K562 (cell line): Measurements from ENCODE around the gene TMEM107. TPM values are rescaled to one million over a fixed set of nuclear protein-coding genes. Genes with fewer than 3 reads are reported as not detected.

ENCODE experiments used
- ARHGAP35 ChIP-seq: fragments of 450-650 bp; IDR thresholded peaks from 2 replicates; pipeline ENCODE4 v1.6.1; 2018; ENCODE audit not compliant: partially characterized antibody
- DMBX1 ChIP-seq: fragments of 250-450 bp; sonication (Bioruptor Pico); IDR thresholded peaks from 2 replicates; pipeline ENCODE4 v1.8.0; 2022; ENCODE audit warnings: inconsistent platforms, mild to moderate bottlenecking, moderate library complexity, borderline replicate concordance
- EP300 ChIP-seq: IDR thresholded peaks from 2 replicates; pipeline ENCODE4 v1.6.1; 2012; ENCODE audit warnings: low read length, improper control_type of control experiment
- ETV1 ChIP-seq: fragments of 450-650 bp; conservative IDR thresholded peaks from 2 replicates; pipeline ENCODE4 v1.6.1; 2016; ENCODE audit warnings: missing genetic modification characterization, control low read depth, low read depth, missing compliant biosample characterization
- GTF3C2 ChIP-seq: IDR thresholded peaks from 3 replicates; pipeline ENCODE4 v1.6.1; 2011; ENCODE audit warnings: borderline replicate concordance, mild to moderate bottlenecking, moderate library complexity; ENCODE audit not compliant: insufficient read length; ENCODE audit errors: extremely low read depth
- HDGF ChIP-seq: fragments of 450-650 bp; IDR thresholded peaks from 2 replicates; pipeline ENCODE4 v1.6.1; 2016
- HNRNPLL ChIP-seq: fragments of 200-400 bp; formaldehyde crosslinking; IDR thresholded peaks from 2 replicates; pipeline ENCODE4 v1.6.1; 2017; ENCODE audit warnings: low read length, low read depth, mild to moderate bottlenecking; ENCODE audit not compliant: poor library complexity, severe bottlenecking
- MAFG ChIP-seq: fragments of 450-650 bp; conservative IDR thresholded peaks from 2 replicates; pipeline ENCODE4 v1.6.1; 2016; ENCODE audit warnings: missing genetic modification characterization, missing compliant biosample characterization
- MAFK ChIP-seq: IDR thresholded peaks from 2 replicates; pipeline ENCODE4 v1.6.1; 2011; ENCODE audit warnings: low read length, improper control_type of control experiment
- MCM7 ChIP-seq, 2 experiments: fragments of 450-650 bp; IDR thresholded peaks; 2 replicates each; pipeline ENCODE4 v1.6.1; 2016 to 2018
- PHF8 ChIP-seq: fragments of 200-600 bp; sonication (generic); IDR thresholded peaks from 2 replicates; pipeline ENCODE4 v1.6.1; 2012; ENCODE audit warnings: mixed run types, mild to moderate bottlenecking, inconsistent platforms, low read length, moderate library complexity, borderline replicate concordance
- POLR3G ChIP-seq: IDR thresholded peaks from 2 replicates; pipeline ENCODE4 v1.6.1; 2011; ENCODE audit not compliant: insufficient read length, insufficient replicate concordance; ENCODE audit errors: extremely low read depth
- RFX1 ChIP-seq: fragments of 450-650 bp; IDR thresholded peaks from 2 replicates; pipeline ENCODE4 v1.6.1; 2016; ENCODE audit warnings: mild to moderate bottlenecking, moderate library complexity
- SMARCA5 ChIP-seq: fragments of 450-650 bp; IDR thresholded peaks from 2 replicates; pipeline ENCODE4 v1.6.1; 2016
- SMARCC2 ChIP-seq: fragments of 450-650 bp; IDR thresholded peaks from 2 replicates; pipeline ENCODE4 v1.6.1; 2017; ENCODE audit warnings: antibody characterized with exemption, moderate library complexity, mild to moderate bottlenecking, low read depth
- SP1 ChIP-seq: sonication (generic); formaldehyde crosslinking; IDR thresholded peaks from 2 replicates; pipeline ENCODE4 v1.8.1; 2022; ENCODE audit warnings: mild to moderate bottlenecking, missing genetic modification reagents
- SREBF1 ChIP-seq: fragments of 150-350 bp; IDR thresholded peaks from 2 replicates; pipeline ENCODE4 v1.6.1; 2014; ENCODE audit warnings: antibody characterized with exemption, low read depth, low read length, borderline replicate concordance
- SREBF2 ChIP-seq: sonication (generic); formaldehyde crosslinking; IDR thresholded peaks from 2 replicates; pipeline ENCODE4 v1.4.0; 2020; ENCODE audit warnings: mild to moderate bottlenecking, missing genetic modification reagents
- TBP ChIP-seq: optimal IDR thresholded peaks from 2 replicates; pipeline ENCODE3; 2011; ENCODE audit warnings: low read depth, low read length, improper control_type of control experiment
- ZNF436 ChIP-seq: fragments of 250-450, 450-650 bp; sonication (Bioruptor Pico); formaldehyde crosslinking; IDR thresholded peaks from 2 replicates; pipeline ENCODE4 v1.7.0; 2020; ENCODE audit warnings: mild to moderate bottlenecking
- ZNF644 ChIP-seq: fragments of 200-800 bp; sonication (Bioruptor generic); IDR thresholded peaks from 2 replicates; pipeline ENCODE4 v1.6.1; 2016; ENCODE audit warnings: low read depth, missing genetic modification characterization, missing compliant biosample characterization
- polyA plus RNA-seq, 8 experiments: library from polyadenylated mRNA; depleted of rRNA in 4 of 8; stranded (reverse) in 5 of 8; unstranded in 3 of 8; fragments of >200 nt; fragmentation: Nextera tagmentation in 2 of 8; fragmentation: Illumina TruSeq in 1 of 8; extraction: Ambion mirVana in 2 of 8; extraction: Trizol in 1 of 8; gene quantifications; 2 replicates each; pipeline versions ENCODE4 v1.2.1 to v1.2.3, GENCODE V29; 2011 to 2014; ENCODE audit warnings: inconsistent platforms in 1 of 8, missing spikeins in 1 of 8
- total RNA-seq, 7 experiments: library from RNA; depleted of rRNA in 6 of 7; stranded (reverse); fragments of >200 nt in 6 of 7; fragmentation: Illumina TruSeq in 2 of 7; extraction: Trizol in 2 of 7; gene quantifications; 2 replicates each; pipeline versions ENCODE4 v1.2.1 to v1.2.3, GENCODE V29; 2011 to 2021; ENCODE audit warnings: low replicate concordance in 1 of 7
- TF ChIP-seq, protein P1 (sequence below): fragments of 250-450 bp; sonication (Bioruptor Pico); IDR thresholded peaks from 2 replicates; pipeline ENCODE4 v1.8.0; 2021; ENCODE audit warnings: borderline replicate concordance, mild to moderate bottlenecking, moderate library complexity; ENCODE audit not compliant: poor library complexity, severe bottlenecking
- TF ChIP-seq, protein P2 (sequence below): fragments of 250-450 bp; sonication (Bioruptor Pico); IDR thresholded peaks from 2 replicates; pipeline ENCODE4 v1.4.0; 2020; ENCODE audit warnings: mild to moderate bottlenecking, moderate library complexity
- TF ChIP-seq, protein P3 (sequence below): sonication (generic); formaldehyde crosslinking; IDR thresholded peaks from 2 replicates; pipeline ENCODE4 v1.5.0; 2020; ENCODE audit warnings: missing genetic modification reagents

TMEM107 gene
- total and polyA plus RNA-seq, 9 of the 15 experiments (the other 6 are each of a cell fraction or from before 2014, with no cell fraction given), result 7.1 to 26.2 (median 16.9) TPM

DNA sequence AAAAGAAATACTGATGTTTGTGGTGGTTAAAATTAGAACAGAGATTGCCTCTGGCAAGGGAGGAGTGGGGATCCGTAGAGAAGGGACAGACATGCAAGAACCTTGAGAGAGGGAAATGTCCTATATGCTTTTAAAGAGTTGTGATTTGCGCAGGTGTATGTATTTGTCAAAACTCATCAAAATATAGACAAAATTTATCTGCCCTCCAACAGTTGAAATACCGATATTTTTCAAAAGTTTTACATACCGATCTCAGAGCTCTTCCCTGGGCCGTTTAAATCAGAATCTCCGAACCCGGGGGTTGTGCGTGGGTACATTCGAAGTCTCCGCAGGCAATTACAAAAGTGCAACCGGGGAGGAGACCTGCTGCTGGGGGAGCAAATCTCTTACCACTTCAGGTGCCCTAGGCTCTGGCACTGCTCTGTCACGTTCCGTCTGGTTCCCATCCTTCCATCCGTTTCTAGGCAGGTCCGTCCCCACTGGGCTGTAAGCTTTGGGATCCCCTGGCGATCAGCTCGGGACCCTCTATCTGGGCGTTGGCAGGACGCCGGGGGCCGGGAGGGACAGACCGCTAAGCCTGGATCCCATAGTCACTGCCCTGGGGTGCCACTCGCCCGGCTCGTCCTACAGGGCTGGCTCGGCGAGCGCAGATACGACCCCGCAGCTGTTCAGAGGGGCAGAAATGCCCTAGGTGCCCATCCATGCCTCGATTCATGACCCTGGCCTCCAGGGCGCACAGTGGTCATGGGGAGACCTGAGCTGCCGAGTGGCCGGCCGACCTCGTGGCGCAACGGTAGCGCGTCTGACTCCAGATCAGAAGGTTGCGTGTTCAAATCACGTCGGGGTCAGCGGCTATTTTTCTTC lies 9.6 kb upstream of the TMEM107 start (continued):
- TF ChIP-seq, protein P1, sequence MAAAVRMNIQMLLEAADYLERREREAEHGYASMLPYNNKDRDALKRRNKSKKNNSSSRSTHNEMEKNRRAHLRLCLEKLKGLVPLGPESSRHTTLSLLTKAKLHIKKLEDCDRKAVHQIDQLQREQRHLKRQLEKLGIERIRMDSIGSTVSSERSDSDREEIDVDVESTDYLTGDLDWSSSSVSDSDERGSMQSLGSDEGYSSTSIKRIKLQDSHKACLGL (CRISPR knock-in tag), result no peak
- TF ChIP-seq DMBX1 (CRISPR knock-in tag) (no peak), SREBF2 (no peak), SP1 (CRISPR knock-in tag) (peak; percentile 52; the same call in 1 of the 2 replicates), PHF8 (no peak; the same call in 1 of the 2 replicates), TBP (peak; percentile 99), ARHGAP35 (no peak), SREBF1 (no peak), HDGF (no peak), SMARCA5 (no peak), POLR3G (no peak), ETV1 (no peak), MAFG (tag) (no peak), EP300 (no peak), MAFK (no peak), MCM7 (IDR thresholded peaks at IDR 0.05) (no peak), RFX1 (no peak), ZNF436 (no peak), HNRNPLL (no peak), SMARCC2 (no peak), ZNF644 (tag) (no peak), GTF3C2 (peak; percentile 96)
- TF ChIP-seq, protein P2, sequence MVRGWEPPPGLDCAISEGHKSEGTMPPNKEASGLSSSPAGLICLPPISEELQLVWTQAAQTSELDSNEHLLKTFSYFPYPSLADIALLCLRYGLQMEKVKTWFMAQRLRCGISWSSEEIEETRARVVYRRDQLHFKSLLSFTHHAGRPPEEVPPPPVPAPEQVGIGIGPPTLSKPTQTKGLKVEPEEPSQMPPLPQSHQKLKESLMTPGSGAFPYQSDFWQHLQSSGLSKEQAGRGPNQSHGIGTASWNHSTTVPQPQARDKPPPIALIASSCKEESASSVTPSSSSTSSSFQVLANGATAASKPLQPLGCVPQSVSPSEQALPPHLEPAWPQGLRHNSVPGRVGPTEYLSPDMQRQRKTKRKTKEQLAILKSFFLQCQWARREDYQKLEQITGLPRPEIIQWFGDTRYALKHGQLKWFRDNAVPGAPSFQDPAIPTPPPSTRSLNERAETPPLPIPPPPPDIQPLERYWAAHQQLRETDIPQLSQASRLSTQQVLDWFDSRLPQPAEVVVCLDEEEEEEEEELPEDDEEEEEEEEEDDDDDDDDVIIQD (CRISPR knock-in tag), result no peak
- TF ChIP-seq, protein P3, sequence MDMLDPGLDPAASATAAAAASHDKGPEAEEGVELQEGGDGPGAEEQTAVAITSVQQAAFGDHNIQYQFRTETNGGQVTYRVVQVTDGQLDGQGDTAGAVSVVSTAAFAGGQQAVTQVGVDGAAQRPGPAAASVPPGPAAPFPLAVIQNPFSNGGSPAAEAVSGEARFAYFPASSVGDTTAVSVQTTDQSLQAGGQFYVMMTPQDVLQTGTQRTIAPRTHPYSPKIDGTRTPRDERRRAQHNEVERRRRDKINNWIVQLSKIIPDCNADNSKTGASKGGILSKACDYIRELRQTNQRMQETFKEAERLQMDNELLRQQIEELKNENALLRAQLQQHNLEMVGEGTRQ, result no peak
